Measurements from ENCODE around the gene IRAK3. TPM values are rescaled to one million over a fixed set of nuclear protein-coding genes. Genes with fewer than 3 reads are reported as not detected.

IRAK3 gene
- total RNA-seq, 1 donor = 3.6 TPM

DNA sequence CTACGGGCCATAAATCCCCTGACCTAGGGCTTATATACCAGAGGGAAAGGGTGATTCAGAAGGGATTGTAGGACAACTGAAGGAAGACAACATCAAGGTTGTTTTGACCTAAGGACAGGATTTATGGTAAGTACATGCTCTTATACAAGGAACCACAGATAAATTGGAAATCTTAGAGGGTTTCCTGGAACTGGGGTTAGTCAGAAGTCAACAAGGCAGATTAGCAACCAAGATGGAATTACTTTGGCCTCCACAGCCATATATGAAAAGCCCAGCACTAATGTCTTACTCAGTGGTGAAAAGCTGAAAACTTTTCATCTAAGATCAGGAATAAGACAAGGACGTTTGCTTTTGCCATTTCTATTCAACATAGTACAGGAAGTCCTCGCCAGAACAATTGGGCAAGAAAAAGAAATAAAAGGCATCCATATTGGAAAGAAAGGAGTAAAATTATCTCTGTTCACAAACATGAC lies 24.6 kb upstream of the IRAK3 start:
- Histone ChIP-seq H3K36me3 (ENCODE audit: insufficient read depth, low read length) (peaks cover 9% of the 10 kb centered on the region), H3K4me1 (ENCODE audit: insufficient read depth, low read length) (peaks cover 12% of the 10 kb centered on the region), H3K4me2 (ENCODE audit: insufficient read depth, low read length) (no peak overlapping the region), H3K79me2 (ENCODE audit: insufficient read depth, low read length) (peaks cover 89% of the 10 kb centered on the region), H2AFZ (ENCODE audit: low read length) (no peak overlapping the region), H3K4me3 (ENCODE audit: insufficient read depth, low read length) (no peak overlapping the region), H3K27me3 (ENCODE audit: insufficient read depth, low read length) (no peaks in the 10 kb centered on the region), H3K9me3 (ENCODE audit: low read depth, low read length) (no peaks in the 10 kb centered on the region), H3K27ac (ENCODE audit: low read depth, low read length) (no peak overlapping the region), H4K20me1 (ENCODE audit: insufficient read depth, low read length) (peaks cover 13% of the 10 kb centered on the region)
- DNase-seq (ENCODE audit: insufficient read length, low spot score, missing footprints) = no peak
- TF ChIP-seq, protein P1, sequence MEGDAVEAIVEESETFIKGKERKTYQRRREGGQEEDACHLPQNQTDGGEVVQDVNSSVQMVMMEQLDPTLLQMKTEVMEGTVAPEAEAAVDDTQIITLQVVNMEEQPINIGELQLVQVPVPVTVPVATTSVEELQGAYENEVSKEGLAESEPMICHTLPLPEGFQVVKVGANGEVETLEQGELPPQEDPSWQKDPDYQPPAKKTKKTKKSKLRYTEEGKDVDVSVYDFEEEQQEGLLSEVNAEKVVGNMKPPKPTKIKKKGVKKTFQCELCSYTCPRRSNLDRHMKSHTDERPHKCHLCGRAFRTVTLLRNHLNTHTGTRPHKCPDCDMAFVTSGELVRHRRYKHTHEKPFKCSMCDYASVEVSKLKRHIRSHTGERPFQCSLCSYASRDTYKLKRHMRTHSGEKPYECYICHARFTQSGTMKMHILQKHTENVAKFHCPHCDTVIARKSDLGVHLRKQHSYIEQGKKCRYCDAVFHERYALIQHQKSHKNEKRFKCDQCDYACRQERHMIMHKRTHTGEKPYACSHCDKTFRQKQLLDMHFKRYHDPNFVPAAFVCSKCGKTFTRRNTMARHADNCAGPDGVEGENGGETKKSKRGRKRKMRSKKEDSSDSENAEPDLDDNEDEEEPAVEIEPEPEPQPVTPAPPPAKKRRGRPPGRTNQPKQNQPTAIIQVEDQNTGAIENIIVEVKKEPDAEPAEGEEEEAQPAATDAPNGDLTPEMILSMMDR (IDR thresholded peaks at IDR 0.05; ENCODE audit: extremely low read depth, low read depth, low read length) = no peak

DNA sequence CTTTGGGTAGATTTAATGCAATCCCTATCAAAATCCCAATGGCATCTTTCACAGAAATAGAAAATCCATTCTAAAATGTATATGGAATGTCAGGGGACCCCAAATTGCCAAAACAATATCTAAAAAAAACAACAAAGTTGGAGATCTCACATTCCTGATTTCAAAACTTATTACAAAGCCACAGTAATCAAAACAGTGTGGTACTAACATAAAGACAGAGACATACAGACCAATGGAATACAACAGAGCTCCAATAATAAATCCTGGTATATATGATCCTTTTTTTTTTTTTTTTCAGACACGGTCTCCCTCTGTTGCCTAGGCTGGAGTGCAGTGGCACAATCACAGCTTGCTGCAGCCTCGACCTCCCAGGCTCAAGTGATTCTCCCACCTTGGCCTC lies 23.9 kb upstream of the IRAK3 start:
- H3K79me2 ChIP-seq (ENCODE audit: insufficient read depth, low read length) = peaks cover 82% of the 10 kb centered on the region
- peaks cover 9% of the 10 kb centered on the region for H4K20me1 ChIP-seq (ENCODE audit: insufficient read depth, low read length)
- no peak for DNase-seq (ENCODE audit: insufficient read length, low spot score, missing footprints)
- H3K4me2 ChIP-seq (ENCODE audit: insufficient read depth, low read length) = no peak overlapping the region
- TF ChIP-seq, protein P1 (IDR thresholded peaks at IDR 0.05; ENCODE audit: extremely low read depth, low read depth, low read length) = no peak
- H3K36me3 ChIP-seq (ENCODE audit: insufficient read depth, low read length) = peaks cover 3% of the 10 kb centered on the region
- H3K4me3 ChIP-seq (ENCODE audit: insufficient read depth, low read length) = no peak overlapping the region
- no peaks in the 10 kb centered on the region for H3K9me3 ChIP-seq (ENCODE audit: low read depth, low read length)
- no peak overlapping the region for H2AFZ ChIP-seq (ENCODE audit: low read length)
- no peaks in the 10 kb centered on the region for H3K27me3 ChIP-seq (ENCODE audit: insufficient read depth, low read length)
- H3K4me1 ChIP-seq (ENCODE audit: insufficient read depth, low read length) = peaks cover 12% of the 10 kb centered on the region
- no peak overlapping the region for H3K27ac ChIP-seq (ENCODE audit: low read depth, low read length)

GRCh38 chr12:66166561-66166960 lies 22.5 kb upstream of the IRAK3 start:
- peaks cover 71% of the 10 kb centered on the region for H3K79me2 ChIP-seq (ENCODE audit: insufficient read depth, low read length)
- no peak for DNase-seq (ENCODE audit: insufficient read length, low spot score, missing footprints)
- H3K4me1 ChIP-seq (ENCODE audit: insufficient read depth, low read length) = peaks cover 12% of the 10 kb centered on the region
- peaks cover 9% of the 10 kb centered on the region for H4K20me1 ChIP-seq (ENCODE audit: insufficient read depth, low read length)
- no peak overlapping the region for H2AFZ ChIP-seq (ENCODE audit: low read length)
- no peak overlapping the region for H3K4me2 ChIP-seq (ENCODE audit: insufficient read depth, low read length)
- no peaks in the 10 kb centered on the region for H3K27me3 ChIP-seq (ENCODE audit: insufficient read depth, low read length)
- no peaks in the 10 kb centered on the region for H3K9me3 ChIP-seq (ENCODE audit: low read depth, low read length)
- no peak overlapping the region for H3K4me3 ChIP-seq (ENCODE audit: insufficient read depth, low read length)
- H3K36me3 ChIP-seq (ENCODE audit: insufficient read depth, low read length) = peaks cover 3% of the 10 kb centered on the region
- TF ChIP-seq, protein P1 (IDR thresholded peaks at IDR 0.05; ENCODE audit: extremely low read depth, low read depth, low read length) = no peak
- H3K27ac ChIP-seq (ENCODE audit: low read depth, low read length) = no peak overlapping the region

DNA sequence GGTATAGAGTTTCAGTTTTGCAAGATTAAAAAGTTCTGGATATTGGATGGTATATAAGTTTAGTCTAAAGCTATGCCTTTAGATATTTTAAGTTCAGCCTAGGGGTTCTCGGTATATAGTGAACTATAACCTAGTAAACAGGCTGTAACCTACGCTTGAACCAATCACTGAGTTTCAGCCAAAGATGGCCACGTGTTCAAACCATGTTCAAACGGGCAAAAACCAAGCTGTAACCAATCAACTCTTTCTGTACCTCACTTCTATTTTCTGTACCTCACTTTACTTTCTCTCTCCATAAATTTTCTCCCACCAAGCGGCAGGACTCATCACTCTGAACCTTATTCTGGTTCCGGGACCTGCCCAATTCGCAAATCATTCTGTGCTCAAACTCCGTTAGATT lies 20.6 kb upstream of the IRAK3 start:
- no peak for DNase-seq (ENCODE audit: insufficient read length, low spot score, missing footprints)
- peaks cover 12% of the 10 kb centered on the region for H3K4me1 ChIP-seq (ENCODE audit: insufficient read depth, low read length)
- peak overlapping the region; percentile 97 for H3K4me2 ChIP-seq (ENCODE audit: insufficient read depth, low read length)
- peaks cover 3% of the 10 kb centered on the region for H3K36me3 ChIP-seq (ENCODE audit: insufficient read depth, low read length)
- peak overlapping the region; percentile 28 for H2AFZ ChIP-seq (ENCODE audit: low read length)
- H3K27ac ChIP-seq (ENCODE audit: low read depth, low read length) = peak overlapping the region; percentile 98
- no peaks in the 10 kb centered on the region for H3K9me3 ChIP-seq (ENCODE audit: low read depth, low read length)
- H3K27me3 ChIP-seq (ENCODE audit: insufficient read depth, low read length) = no peaks in the 10 kb centered on the region
- peak overlapping the region; percentile 95 for H3K4me3 ChIP-seq (ENCODE audit: insufficient read depth, low read length)
- peaks cover 53% of the 10 kb centered on the region for H3K79me2 ChIP-seq (ENCODE audit: insufficient read depth, low read length)
- TF ChIP-seq, protein P1 (IDR thresholded peaks at IDR 0.05; ENCODE audit: extremely low read depth, low read depth, low read length) = no peak
- no peaks in the 10 kb centered on the region for H4K20me1 ChIP-seq (ENCODE audit: insufficient read depth, low read length)

Measured in osteoblast (primary cell).